Measurements from ENCODE around the gene MAL.

GRCh38 chr2:95022309-95023221, 2.9 kb upstream of the MAL start:
- TF ChIP-seq CTCF (IDR thresholded peaks at IDR 0.05; ENCODE audit: low read depth, low read length) (peak; percentile 95), MAX (IDR thresholded peaks at IDR 0.05; ENCODE audit: low read depth, low read length) (no peak), POLR2A (IDR thresholded peaks at IDR 0.05; ENCODE audit: extremely low read depth, insufficient read length) (no peak)
